T1000 (cell line): ENCODE results near the gene MAN1A2.
"Not testable (repeated sequence)": the region's sequence is repeated elsewhere in the genome, so short reads cannot be mapped to it uniquely, and the experiment has no call there.

ENCODE experiments used
- DNase-seq: peaks from one replicate; lab custom pipeline; 2025; ENCODE audit warnings: mixed read lengths; lab: John Stamatoyannopoulos, UW

MAN1A2 gene

GRCh38 chr1:117398957-117399356 is 31.7 kb downstream of the MAN1A2 start:
- DNase-seq, result no peak

GRCh38 chr1:117401761-117402160 is 34.5 kb downstream of the MAN1A2 start:
- no peak for DNase-seq

- no peak for DNase-seq
Measured at GRCh38 chr1:117403597-117403996, 36.3 kb downstream of the MAN1A2 start.

- DNase-seq, result no peak
Measured at GRCh38 chr1:117405042-117405441, 37.8 kb downstream of the MAN1A2 start.

GRCh38 chr1:117412472-117412871 is 45.2 kb downstream of the MAN1A2 start:
- DNase-seq, result no peak

- DNase-seq, result no peak
Measured at GRCh38 chr1:117413412-117413811, 46.2 kb downstream of the MAN1A2 start.

- no peak for DNase-seq
Measured at GRCh38 chr1:117414943-117415342, 47.7 kb downstream of the MAN1A2 start.

GRCh38 chr1:117416004-117416403 is 48.8 kb downstream of the MAN1A2 start:
- no peak for DNase-seq

- no peak for DNase-seq
Measured at GRCh38 chr1:117416546-117417125, 49.4 kb downstream of the MAN1A2 start.

GRCh38 chr1:117425050-117425734 is 57.9 kb downstream of the MAN1A2 start:
- no peak for DNase-seq

GRCh38 chr1:117427297-117427696 is 60.0 kb downstream of the MAN1A2 start:
- DNase-seq, result no peak

GRCh38 chr1:117433943-117434342 is 66.7 kb downstream of the MAN1A2 start:
- no peak for DNase-seq

GRCh38 chr1:117436513-117436912 is 69.3 kb downstream of the MAN1A2 start:
- no peak for DNase-seq

GRCh38 chr1:117447661-117448060 is 80.4 kb downstream of the MAN1A2 start:
- DNase-seq, result no peak

- no peak for DNase-seq
Measured at GRCh38 chr1:117452216-117452615, 85.0 kb downstream of the MAN1A2 start.

- DNase-seq, result no peak
Measured at GRCh38 chr1:117453958-117454357, 86.7 kb downstream of the MAN1A2 start.

- not testable (repeated sequence) for DNase-seq
Measured at GRCh38 chr1:117458410-117458809, 91.2 kb downstream of the MAN1A2 start.

GRCh38 chr1:117466761-117467160 is 99.5 kb downstream of the MAN1A2 start:
- DNase-seq, result no peak

GRCh38 chr1:117467336-117467735 is 100.1 kb downstream of the MAN1A2 start:
- DNase-seq, result no peak

GRCh38 chr1:117473063-117473462 is 105.8 kb downstream of the MAN1A2 start:
- DNase-seq, result no peak

- not testable (repeated sequence) for DNase-seq
Measured at GRCh38 chr1:117475495-117475894, 108.2 kb downstream of the MAN1A2 start.

- no peak for DNase-seq
Measured at GRCh38 chr1:117479086-117479485, 111.8 kb downstream of the MAN1A2 start.

- DNase-seq, result no peak
Measured at GRCh38 chr1:117481410-117481809, 114.2 kb downstream of the MAN1A2 start.

- DNase-seq, result no peak
Measured at GRCh38 chr1:117493906-117494305, 126.7 kb downstream of the MAN1A2 start.
